HepG2 (cell line): ENCODE results near the gene BAHCC1. TPM values are rescaled to one million over a fixed set of nuclear protein-coding genes. Genes with fewer than 3 reads are reported as not detected.
A peak's percentile ranks its signal among the peaks of the same experiment; 100 is the strongest.

Source experiments
- ARNTL ChIP-seq: sonication (generic); formaldehyde crosslinking; IDR thresholded peaks from 2 replicates; pipeline ENCODE4 v1.4.0; 2020; ENCODE audit warnings: mild to moderate bottlenecking, missing genetic modification reagents
- EED ChIP-seq: sonication (generic); formaldehyde crosslinking; IDR thresholded peaks from 2 replicates; pipeline ENCODE4 v1.5.0; 2020; ENCODE audit warnings: mild to moderate bottlenecking, missing genetic modification reagents
- HOXA3 ChIP-seq: sonication (generic); formaldehyde crosslinking; IDR thresholded peaks from 2 replicates; pipeline ENCODE4 v1.5.0; 2020; ENCODE audit warnings: missing genetic modification reagents
- HOXA5 ChIP-seq: sonication (generic); formaldehyde crosslinking; IDR thresholded peaks from 2 replicates; pipeline ENCODE4 v1.4.0; 2020; ENCODE audit warnings: missing genetic modification reagents
- KLF15 ChIP-seq: sonication (generic); formaldehyde crosslinking; IDR thresholded peaks from 2 replicates; pipeline ENCODE4 v1.8.1; 2023; ENCODE audit warnings: borderline replicate concordance, mild to moderate bottlenecking, inconsistent platforms, missing genetic modification reagents, mixed read lengths
- MAFG ChIP-seq: sonication (generic); formaldehyde crosslinking; IDR thresholded peaks from 2 replicates; pipeline ENCODE4 v1.5.1; 2020; ENCODE audit warnings: mild to moderate bottlenecking, missing genetic modification reagents
- MYNN ChIP-seq: sonication (generic); formaldehyde crosslinking; IDR thresholded peaks from 2 replicates; pipeline ENCODE4 v1.4.0; 2020; ENCODE audit warnings: mild to moderate bottlenecking, low read depth, missing genetic modification reagents
- NCOA2 ChIP-seq: sonication (generic); formaldehyde crosslinking; IDR thresholded peaks from 2 replicates; pipeline ENCODE4 v1.8.0; 2022; ENCODE audit warnings: inconsistent platforms
- NFE2L2 ChIP-seq: fragments of 150-350 bp; IDR thresholded peaks from 2 replicates; pipeline ENCODE4 v1.6.1; 2014; ENCODE audit warnings: low read length
- PHF5A ChIP-seq: IDR thresholded peaks from one replicate; pipeline ENCODE4 v1.6.1; 2018; ENCODE audit warnings: low read depth, missing genetic modification reagents; ENCODE audit not compliant: unreplicated experiment
- RAD21 ChIP-seq: fragments of 450-650 bp; formaldehyde crosslinking; IDR thresholded peaks from 2 replicates; pipeline ENCODE4 v1.5.0; 2020; ENCODE audit warnings: mild to moderate bottlenecking
- ZBTB40 ChIP-seq, 2 experiments: fragments of 450-650 bp in 1 of 2; sonication (generic) in 1 of 2; formaldehyde crosslinking in 1 of 2; IDR thresholded peaks; 2 replicates each; pipeline versions ENCODE4 v1.6.1 to v1.8.0; 2016 to 2022; ENCODE audit warnings: antibody characterized with exemption in 1 of 2, mild to moderate bottlenecking in 1 of 2, missing genetic modification reagents in 1 of 2
- ZNF121 ChIP-seq: sonication (generic); formaldehyde crosslinking; IDR thresholded peaks from 2 replicates; pipeline ENCODE4 v1.5.0; 2020; ENCODE audit warnings: mild to moderate bottlenecking, missing genetic modification reagents
- ZNF331 ChIP-seq: sonication (generic); formaldehyde crosslinking; IDR thresholded peaks from 2 replicates; pipeline ENCODE4 v1.4.0; 2020; ENCODE audit warnings: missing genetic modification reagents
- ZNF510 ChIP-seq: sonication (generic); formaldehyde crosslinking; IDR thresholded peaks from 2 replicates; pipeline ENCODE4 v1.4.0; 2020; ENCODE audit warnings: low read depth, mild to moderate bottlenecking, missing genetic modification reagents
- ZNF543 ChIP-seq: sonication (generic); formaldehyde crosslinking; IDR thresholded peaks from 2 replicates; pipeline ENCODE4 v1.4.0; 2020; ENCODE audit warnings: mild to moderate bottlenecking, missing genetic modification reagents
- ZNF547 ChIP-seq: sonication (generic); formaldehyde crosslinking; IDR thresholded peaks from 2 replicates; pipeline ENCODE4 v1.5.1; 2020; ENCODE audit warnings: mild to moderate bottlenecking, missing genetic modification reagents
- ZNF652 ChIP-seq: IDR thresholded peaks from 2 replicates; pipeline ENCODE4 v1.6.1; 2016; ENCODE audit warnings: low read depth, borderline replicate concordance
- polyA plus RNA-seq, 8 experiments: library from polyadenylated mRNA; depleted of rRNA in 3 of 8; stranded (reverse) in 7 of 8; unstranded in 1 of 8; fragments of >200 nt; fragmentation: Illumina TruSeq in 4 of 8; extraction: Trizol in 4 of 8; gene quantifications; 2 replicates each; pipeline versions ENCODE4 v1.2.1 to v1.2.3, GENCODE V29; 2011 to 2016; ENCODE audit warnings: low read depth in 4 of 8, missing spikeins in 1 of 8, mixed read lengths in 1 of 8; ENCODE audit not compliant: insufficient read depth in 1 of 8
- total RNA-seq, 5 experiments: library from RNA; depleted of rRNA; stranded (reverse); fragments of >200 nt; fragmentation: Illumina TruSeq; extraction: Trizol; gene quantifications; 2 replicates each; pipeline ENCODE4 v1.2.3, GENCODE V29; 2016; ENCODE audit warnings: low read depth in 1 of 5
- TF ChIP-seq, protein P1 (sequence below): IDR thresholded peaks from 2 replicates; pipeline ENCODE4 v1.6.1; 2016; ENCODE audit warnings: low read depth, borderline replicate concordance
- TF ChIP-seq, protein P2 (sequence below): IDR thresholded peaks from 2 replicates; pipeline ENCODE4 v1.6.1; 2016; ENCODE audit warnings: missing compliant biosample characterization, missing genetic modification reagents, borderline replicate concordance

The BAHCC1 gene
- total and polyA plus RNA-seq, 2 of the 13 experiments (the other 11 are each of a cell fraction or from before 2014, with no cell fraction given): 1.4 to 1.7 TPM

- TF ChIP-seq PHF5A (CRISPR knock-in tag): no peak
- no peak for TF ChIP-seq ZBTB40 (IDR thresholded peaks at IDR 0.05)
- TF ChIP-seq ZBTB40 (CRISPR knock-in tag; IDR thresholded peaks at IDR 0.05): 0 out of 2 replicates have a peak, but pooled peaks have one; percentile 47
- TF ChIP-seq NCOA2 (CRISPR knock-in tag): no peak
- no peak for TF ChIP-seq HOXA3 (CRISPR knock-in tag)
- TF ChIP-seq EED: peak; percentile 47; the same call in 1 of the 2 replicates
- no peak for TF ChIP-seq ZNF331 (CRISPR knock-in tag)
- TF ChIP-seq, protein P1, sequence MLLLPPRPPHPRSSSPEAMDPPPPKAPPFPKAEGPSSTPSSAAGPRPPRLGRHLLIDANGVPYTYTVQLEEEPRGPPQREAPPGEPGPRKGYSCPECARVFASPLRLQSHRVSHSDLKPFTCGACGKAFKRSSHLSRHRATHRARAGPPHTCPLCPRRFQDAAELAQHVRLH (CRISPR knock-in tag): no peak
- TF ChIP-seq ZNF547 (CRISPR knock-in tag): no peak; the same call in none of the 2 replicates
- TF ChIP-seq MYNN (CRISPR knock-in tag): no peak; the same call in 1 of the 2 replicates
- no peak for TF ChIP-seq ZNF652 (CRISPR knock-in tag)
- 0 out of 2 replicates have a peak, but pooled peaks have one; percentile 29 for TF ChIP-seq ZNF543 (CRISPR knock-in tag)
- no peak for TF ChIP-seq HOXA5 (CRISPR knock-in tag)
- no peak for TF ChIP-seq ZNF121
- no peak for TF ChIP-seq MAFG (CRISPR knock-in tag)
- TF ChIP-seq ARNTL: peak; percentile 27; the same call in 1 of the 2 replicates
- TF ChIP-seq, protein P2, sequence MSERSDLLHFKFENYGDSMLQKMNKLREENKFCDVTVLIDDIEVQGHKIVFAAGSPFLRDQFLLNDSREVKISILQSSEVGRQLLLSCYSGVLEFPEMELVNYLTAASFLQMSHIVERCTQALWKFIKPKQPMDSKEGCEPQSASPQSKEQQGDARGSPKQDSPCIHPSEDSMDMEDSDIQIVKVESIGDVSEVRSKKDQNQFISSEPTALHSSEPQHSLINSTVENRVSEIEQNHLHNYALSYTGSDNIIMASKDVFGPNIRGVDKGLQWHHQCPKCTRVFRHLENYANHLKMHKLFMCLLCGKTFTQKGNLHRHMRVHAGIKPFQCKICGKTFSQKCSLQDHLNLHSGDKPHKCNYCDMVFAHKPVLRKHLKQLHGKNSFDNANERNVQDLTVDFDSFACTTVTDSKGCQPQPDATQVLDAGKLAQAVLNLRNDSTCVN (CRISPR knock-in tag): no peak
- peak; percentile 64; the same call in 1 of the 2 replicates for TF ChIP-seq RAD21
- no peak for TF ChIP-seq ZNF510 (CRISPR knock-in tag)
- no peak for TF ChIP-seq KLF15 (CRISPR knock-in tag)
- no peak for TF ChIP-seq NFE2L2
Measured at GRCh38 chr17:81371910-81372760, 23.1 kb upstream of the BAHCC1 start (continued).
